ENCODE measurements around the gene FUS. TPM values are rescaled to one million over a fixed set of nuclear protein-coding genes. Genes with fewer than 3 reads are reported as not detected.

The FUS gene
- total and polyA plus RNA-seq, 2 of the 13 experiments (the other 11 are each of a cell fraction or from before 2014, with no cell fraction given), result 68.1 to 168 TPM

DNA sequence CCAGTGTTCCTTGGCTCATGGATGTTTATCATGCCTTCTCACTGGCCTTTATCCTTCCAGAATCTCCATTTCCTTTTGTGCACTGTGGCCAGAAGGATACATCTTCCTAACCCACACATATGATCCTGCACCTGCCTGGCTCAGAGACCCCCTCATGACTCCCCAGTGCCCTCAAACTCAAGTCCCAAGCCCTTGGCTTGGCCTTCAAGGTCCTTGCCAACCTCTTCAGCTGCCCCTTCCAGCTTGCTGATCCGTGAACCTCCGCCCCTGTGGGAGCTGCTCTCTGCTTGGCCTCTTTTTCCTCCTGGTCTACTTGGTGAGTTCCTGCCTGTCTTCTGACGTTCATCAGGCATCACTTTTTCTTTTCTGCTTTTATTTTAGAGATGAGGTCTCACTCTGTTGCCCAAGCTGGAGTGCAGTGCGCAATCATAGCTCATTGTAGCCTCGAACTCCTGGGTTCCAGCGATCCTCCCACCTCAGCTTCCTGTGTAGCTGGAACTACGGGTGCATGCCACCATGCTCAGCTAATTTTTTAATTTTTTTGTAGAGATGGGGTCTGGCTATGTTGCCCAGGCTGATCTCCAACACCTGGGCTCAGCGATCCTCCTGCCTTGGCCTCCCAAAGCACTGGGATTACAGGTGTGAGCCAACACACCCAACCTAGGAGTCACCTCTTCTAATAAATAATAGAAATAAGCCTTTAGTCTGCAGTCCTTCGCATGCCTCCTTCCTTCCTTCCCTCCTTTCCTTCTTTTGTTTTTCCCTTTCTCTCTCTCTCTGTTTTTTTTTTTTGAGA, 25.1 kb downstream of the FUS start (continued):
- TF ChIP-seq, protein P1, sequence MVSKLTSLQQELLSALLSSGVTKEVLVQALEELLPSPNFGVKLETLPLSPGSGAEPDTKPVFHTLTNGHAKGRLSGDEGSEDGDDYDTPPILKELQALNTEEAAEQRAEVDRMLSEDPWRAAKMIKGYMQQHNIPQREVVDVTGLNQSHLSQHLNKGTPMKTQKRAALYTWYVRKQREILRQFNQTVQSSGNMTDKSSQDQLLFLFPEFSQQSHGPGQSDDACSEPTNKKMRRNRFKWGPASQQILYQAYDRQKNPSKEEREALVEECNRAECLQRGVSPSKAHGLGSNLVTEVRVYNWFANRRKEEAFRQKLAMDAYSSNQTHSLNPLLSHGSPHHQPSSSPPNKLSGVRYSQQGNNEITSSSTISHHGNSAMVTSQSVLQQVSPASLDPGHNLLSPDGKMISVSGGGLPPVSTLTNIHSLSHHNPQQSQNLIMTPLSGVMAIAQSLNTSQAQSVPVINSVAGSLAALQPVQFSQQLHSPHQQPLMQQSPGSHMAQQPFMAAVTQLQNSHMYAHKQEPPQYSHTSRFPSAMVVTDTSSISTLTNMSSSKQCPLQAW (CRISPR knock-in tag; IDR thresholded peaks at IDR 0.05), result no peak
- TF ChIP-seq, protein P2, sequence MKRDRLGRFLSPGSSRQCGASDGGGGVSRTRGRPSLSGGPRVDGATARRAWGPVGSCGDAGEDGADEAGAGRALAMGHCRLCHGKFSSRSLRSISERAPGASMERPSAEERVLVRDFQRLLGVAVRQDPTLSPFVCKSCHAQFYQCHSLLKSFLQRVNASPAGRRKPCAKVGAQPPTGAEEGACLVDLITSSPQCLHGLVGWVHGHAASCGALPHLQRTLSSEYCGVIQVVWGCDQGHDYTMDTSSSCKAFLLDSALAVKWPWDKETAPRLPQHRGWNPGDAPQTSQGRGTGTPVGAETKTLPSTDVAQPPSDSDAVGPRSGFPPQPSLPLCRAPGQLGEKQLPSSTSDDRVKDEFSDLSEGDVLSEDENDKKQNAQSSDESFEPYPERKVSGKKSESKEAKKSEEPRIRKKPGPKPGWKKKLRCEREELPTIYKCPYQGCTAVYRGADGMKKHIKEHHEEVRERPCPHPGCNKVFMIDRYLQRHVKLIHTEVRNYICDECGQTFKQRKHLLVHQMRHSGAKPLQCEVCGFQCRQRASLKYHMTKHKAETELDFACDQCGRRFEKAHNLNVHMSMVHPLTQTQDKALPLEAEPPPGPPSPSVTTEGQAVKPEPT (CRISPR knock-in tag; IDR thresholded peaks at IDR 0.05; ENCODE audit: low read depth), result no peak
- TF ChIP-seq ZFP90 (CRISPR knock-in tag; IDR thresholded peaks at IDR 0.05; ENCODE audit: borderline replicate concordance), result no peak
- TF ChIP-seq POLR2AphosphoS2 (IDR thresholded peaks at IDR 0.05; ENCODE audit: low read depth, low read length), result peak; percentile 77; the same call in 1 of the 2 replicates

DNA sequence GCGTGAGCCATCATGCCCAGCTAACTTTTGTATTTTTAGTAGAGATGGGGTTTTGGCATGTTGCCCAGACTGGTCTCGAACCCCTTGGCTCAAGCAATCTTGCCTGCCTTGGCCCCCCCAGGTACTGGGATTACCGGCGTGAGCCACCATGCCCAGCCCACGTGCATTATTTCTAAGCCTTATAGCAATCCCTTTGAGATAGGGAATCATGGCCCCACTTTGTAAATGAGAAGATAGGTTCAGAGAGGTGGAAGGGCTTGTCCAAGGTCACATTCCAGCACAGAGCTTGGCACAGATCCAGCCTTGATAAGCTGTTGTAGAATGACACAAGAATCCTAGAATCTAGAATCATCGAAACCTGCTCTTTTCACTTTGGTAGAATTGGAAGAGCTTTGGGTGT, 26.8 kb downstream of the FUS start:
- Histone ChIP-seq H3K27ac (ENCODE audit: extremely low read length, insufficient read depth, low read length) (no peak overlapping the region), H3K27me3 (ENCODE audit: control insufficient read depth in 1 of 2, insufficient read depth in 2 of 2, low read length in 2 of 2) (peaks cover 3 to 40% of the 10 kb centered on the region in 2 experiments; a peak in 4 of 5 replicates), H3K36me3 (replicated peaks in 1 of 2; ENCODE audit: control insufficient read depth in 1 of 2, insufficient read depth in 2 of 2, low read length in 2 of 2) (no peaks in the 10 kb centered on the region), H3K9ac (ENCODE audit: insufficient read depth, low read depth, low read length) (no peak overlapping the region), H3K4me1 (ENCODE audit: insufficient read depth, low read length) (peaks cover 38% of the 10 kb centered on the region), H3K79me2 (ENCODE audit: insufficient read depth, low read length) (no peaks in the 10 kb centered on the region), H3K9me3 (ENCODE audit: low read length) (no peaks in the 10 kb centered on the region), H2AFZ (ENCODE audit: low read length) (no peak overlapping the region), H3K4me2 (ENCODE audit: low read depth, low read length) (peak overlapping the region; percentile 19; the same call in 1 of the 2 replicates), H4K20me1 (ENCODE audit: insufficient read depth, low read length) (no peaks in the 10 kb centered on the region), H3K4me3 (replicated peaks in 1 of 3; ENCODE audit: insufficient read depth in 1 of 3, low read depth in 2 of 3, low read length in 3 of 3) (no peak overlapping the region)
- FAIRE-seq (peak; percentile 39), DNase-seq (ENCODE audit: low spot score) (peak; percentile 79), ATAC-seq (no peak)
- in situ Hi-C loops (cut with HindIII; ENCODE audit: extremely low pct_ligation_motif_present, low pct_unique_long_range_greater_than_20kb) (loop anchor here (25.0 kb wide), 2 partner anchors 231 to 656 kb away; partner anchors contain the start of genes COX6A2, ZNF267 and ZNF843), intact Hi-C loops (cut with micrococcal nuclease; ENCODE audit: unreplicated experiment) (no loop called here)
- 3% methylated on average over 6 of the region's 6 CpGs for WGBS (ENCODE audit: low lambda C conversion rate)
- CTCF ChIA-PET (ENCODE audit: low intra/inter-chr PET ratio, low total read pairs), result no interaction called here
- no TSS peak for BruUV-seq (replicated peaks)
- POLR2A ChIA-PET, result interaction anchor here (0.8 to 3.2 kb wide), 5 partner anchors 9 to 89 kb away, joined by 3 to 22 read pairs (median 3); partner anchors contain the start of genes FUS and KAT8
- no peak for TF ChIP-seq DPF2 (CRISPR knock-in tag; IDR thresholded peaks at IDR 0.05; ENCODE audit: borderline replicate concordance, low read depth)
- TF ChIP-seq, protein P3, sequence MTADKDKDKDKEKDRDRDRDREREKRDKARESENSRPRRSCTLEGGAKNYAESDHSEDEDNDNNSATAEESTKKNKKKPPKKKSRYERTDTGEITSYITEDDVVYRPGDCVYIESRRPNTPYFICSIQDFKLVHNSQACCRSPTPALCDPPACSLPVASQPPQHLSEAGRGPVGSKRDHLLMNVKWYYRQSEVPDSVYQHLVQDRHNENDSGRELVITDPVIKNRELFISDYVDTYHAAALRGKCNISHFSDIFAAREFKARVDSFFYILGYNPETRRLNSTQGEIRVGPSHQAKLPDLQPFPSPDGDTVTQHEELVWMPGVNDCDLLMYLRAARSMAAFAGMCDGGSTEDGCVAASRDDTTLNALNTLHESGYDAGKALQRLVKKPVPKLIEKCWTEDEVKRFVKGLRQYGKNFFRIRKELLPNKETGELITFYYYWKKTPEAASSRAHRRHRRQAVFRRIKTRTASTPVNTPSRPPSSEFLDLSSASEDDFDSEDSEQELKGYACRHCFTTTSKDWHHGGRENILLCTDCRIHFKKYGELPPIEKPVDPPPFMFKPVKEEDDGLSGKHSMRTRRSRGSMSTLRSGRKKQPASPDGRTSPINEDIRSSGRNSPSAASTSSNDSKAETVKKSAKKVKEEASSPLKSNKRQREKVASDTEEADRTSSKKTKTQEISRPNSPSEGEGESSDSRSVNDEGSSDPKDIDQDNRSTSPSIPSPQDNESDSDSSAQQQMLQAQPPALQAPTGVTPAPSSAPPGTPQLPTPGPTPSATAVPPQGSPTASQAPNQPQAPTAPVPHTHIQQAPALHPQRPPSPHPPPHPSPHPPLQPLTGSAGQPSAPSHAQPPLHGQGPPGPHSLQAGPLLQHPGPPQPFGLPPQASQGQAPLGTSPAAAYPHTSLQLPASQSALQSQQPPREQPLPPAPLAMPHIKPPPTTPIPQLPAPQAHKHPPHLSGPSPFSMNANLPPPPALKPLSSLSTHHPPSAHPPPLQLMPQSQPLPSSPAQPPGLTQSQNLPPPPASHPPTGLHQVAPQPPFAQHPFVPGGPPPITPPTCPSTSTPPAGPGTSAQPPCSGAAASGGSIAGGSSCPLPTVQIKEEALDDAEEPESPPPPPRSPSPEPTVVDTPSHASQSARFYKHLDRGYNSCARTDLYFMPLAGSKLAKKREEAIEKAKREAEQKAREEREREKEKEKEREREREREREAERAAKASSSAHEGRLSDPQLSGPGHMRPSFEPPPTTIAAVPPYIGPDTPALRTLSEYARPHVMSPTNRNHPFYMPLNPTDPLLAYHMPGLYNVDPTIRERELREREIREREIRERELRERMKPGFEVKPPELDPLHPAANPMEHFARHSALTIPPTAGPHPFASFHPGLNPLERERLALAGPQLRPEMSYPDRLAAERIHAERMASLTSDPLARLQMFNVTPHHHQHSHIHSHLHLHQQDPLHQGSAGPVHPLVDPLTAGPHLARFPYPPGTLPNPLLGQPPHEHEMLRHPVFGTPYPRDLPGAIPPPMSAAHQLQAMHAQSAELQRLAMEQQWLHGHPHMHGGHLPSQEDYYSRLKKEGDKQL (CRISPR knock-in tag; IDR thresholded peaks at IDR 0.05; ENCODE audit: low read depth), result no peak
- TF ChIP-seq ZNF761 (CRISPR knock-in tag; conservative IDR thresholded peaks at IDR 0.05), result no peak
- TF ChIP-seq ZNF841 (CRISPR knock-in tag; IDR thresholded peaks at IDR 0.05; ENCODE audit: borderline replicate concordance), result no peak
- no peak for TF ChIP-seq HNRNPH1 (optimal IDR thresholded peaks at IDR 0.05; ENCODE audit: low read depth, low read length)
- TF ChIP-seq ZNF777 (CRISPR knock-in tag; IDR thresholded peaks at IDR 0.05), result no peak
- TF ChIP-seq BCL6 (CRISPR knock-in tag; IDR thresholded peaks at IDR 0.05), result peak; percentile 76
- TF ChIP-seq ZNF776 (CRISPR knock-in tag; IDR thresholded peaks at IDR 0.05), result no peak
- TF ChIP-seq ZNF569 (CRISPR knock-in tag; IDR thresholded peaks at IDR 0.05; ENCODE audit: borderline replicate concordance), result no peak

Data from HepG2 (cell line).